OCI-LY7 (cell line): ENCODE data around the gene ABCA13.

Experiments
- CTCF ChIP-seq: fragments of 200-600 bp; sonication (generic); conservative IDR thresholded peaks from 2 replicates; pipeline ENCODE4 v1.5.1; 2014; ENCODE audit warnings: mild to moderate bottlenecking, antibody characterized with exemption, low read length, moderate library complexity, mixed read lengths
- EZH2phosphoT487 ChIP-seq: fragments of 200-600 bp; sonication (generic); IDR thresholded peaks from 2 replicates; pipeline ENCODE4 v1.6.1; 2018; ENCODE audit warnings: low read depth, borderline replicate concordance, mild to moderate bottlenecking, mixed run types, antibody characterized with exemption, low read length, moderate library complexity, mixed read lengths

- no peak for TF ChIP-seq CTCF
- no peak for TF ChIP-seq EZH2phosphoT487
Observed at GRCh38 chr7:48351900-48352299, 180.6 kb downstream of the ABCA13 start.
